NCI-H2029 (cell line): ENCODE results near the gene CAMK2D.

Source experiments
- DNase-seq: peaks from one replicate; lab custom pipeline; 2025; lab: John Stamatoyannopoulos, UW

CAMK2D gene

GRCh38 chr4:113522433-113522832 lies 239.1 kb downstream of the CAMK2D start:
- no peak for DNase-seq

DNA sequence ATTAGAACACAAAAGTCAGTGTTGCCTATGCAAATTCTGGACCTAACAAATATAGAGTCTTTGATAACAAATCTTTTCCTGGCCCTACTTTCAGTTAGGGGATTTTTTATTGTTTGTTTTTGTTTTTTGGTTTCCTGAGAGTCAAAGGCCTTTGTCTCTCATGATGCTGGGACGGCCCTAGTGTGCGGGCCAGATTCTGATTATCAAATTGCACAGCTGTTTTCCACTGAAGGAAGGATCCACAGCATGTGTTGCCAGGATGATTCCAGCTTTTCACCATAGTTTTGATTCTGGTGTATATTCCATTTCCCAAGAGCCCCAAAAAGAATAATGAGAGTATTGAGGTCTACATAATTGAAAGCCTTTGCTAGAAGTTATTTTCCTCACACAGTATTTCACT lies 248.2 kb downstream of the CAMK2D start:
- DNase-seq, result no peak

- no peak for DNase-seq
Observed at GRCh38 chr4:113512880-113513279, 248.7 kb downstream of the CAMK2D start.

GRCh38 chr4:113511944-113512343 lies 249.6 kb downstream of the CAMK2D start:
- DNase-seq, result no peak

DNA sequence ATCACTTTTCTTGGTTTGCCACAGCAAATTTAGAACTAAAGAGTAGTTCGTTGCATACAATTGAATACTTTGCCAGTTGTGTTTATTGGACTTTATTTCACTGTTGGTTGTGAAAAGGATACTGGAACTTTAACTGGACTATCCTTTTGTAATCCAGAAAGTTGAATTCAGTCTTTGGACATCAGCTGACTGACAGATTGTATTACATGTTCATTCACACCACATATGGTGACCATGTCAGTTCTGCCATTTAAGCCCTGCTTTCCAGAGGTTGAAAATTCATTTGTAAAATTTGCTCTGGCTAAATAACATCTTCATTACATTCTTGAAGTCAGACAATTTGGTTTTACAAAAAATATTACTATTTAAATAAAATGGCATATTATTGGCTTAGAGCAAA lies 251.7 kb downstream of the CAMK2D start:
- DNase-seq, result no peak

DNA sequence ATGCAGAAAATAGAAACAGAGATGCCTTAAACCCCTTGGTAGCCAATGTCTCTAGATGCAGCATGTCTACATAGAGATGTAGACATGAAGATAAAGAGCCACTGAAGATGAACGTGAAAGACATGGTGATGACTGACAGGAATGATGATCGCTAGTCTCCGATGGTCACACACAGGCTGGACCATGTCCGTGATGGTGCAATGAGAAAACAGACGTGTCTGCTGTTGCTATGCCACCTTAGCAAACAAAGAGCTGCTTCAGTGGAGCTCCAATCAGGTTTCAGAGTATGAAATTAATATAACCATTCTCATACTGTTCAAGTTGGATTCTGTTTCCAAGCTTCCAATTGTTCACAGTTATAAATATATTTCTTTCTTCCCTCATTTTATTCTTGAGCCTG lies 256.5 kb downstream of the CAMK2D start:
- DNase-seq, result no peak

DNA sequence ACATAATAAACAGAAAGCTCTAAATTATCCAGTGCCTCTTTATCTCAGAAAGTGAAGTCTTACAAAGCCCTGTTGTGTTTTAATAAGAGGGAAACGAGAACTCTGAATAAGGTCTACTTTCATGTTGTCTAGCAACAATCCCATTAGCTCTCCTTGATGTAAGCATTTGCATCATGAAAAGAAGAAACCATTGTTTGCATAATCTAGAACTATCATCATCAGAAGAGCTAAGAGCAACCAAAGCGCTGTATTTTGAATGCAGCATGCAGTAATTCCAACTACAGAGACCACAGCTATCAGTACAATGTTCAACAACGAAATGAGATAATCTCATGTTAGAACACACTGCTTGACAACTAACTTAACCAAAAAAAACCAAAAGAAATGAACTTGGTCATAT lies 257.1 kb downstream of the CAMK2D start:
- DNase-seq, result no peak

GRCh38 chr4:113503691-113504090 lies 257.8 kb downstream of the CAMK2D start:
- DNase-seq, result no peak

DNA sequence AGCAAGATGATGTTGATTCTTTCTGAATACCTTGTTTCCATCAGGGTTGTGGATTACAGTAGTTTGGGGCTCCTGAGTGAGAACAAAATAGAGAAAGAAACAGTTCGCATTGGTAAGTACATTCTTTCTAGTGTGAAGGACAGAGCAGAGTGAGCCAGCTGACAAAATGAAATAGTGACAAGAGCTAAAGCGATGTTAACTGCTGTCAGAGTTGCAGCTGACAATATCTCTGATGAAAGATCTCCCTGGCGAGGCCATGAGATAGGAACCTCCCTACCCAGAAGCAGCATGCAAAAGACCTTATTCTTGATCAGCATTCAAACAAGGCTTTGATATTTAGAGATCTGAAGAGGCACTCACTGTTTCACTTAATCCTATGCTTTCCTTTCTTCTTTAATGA lies 258.6 kb downstream of the CAMK2D start:
- no peak for DNase-seq

GRCh38 chr4:113502476-113502875 lies 259.1 kb downstream of the CAMK2D start:
- DNase-seq, result no peak

DNA sequence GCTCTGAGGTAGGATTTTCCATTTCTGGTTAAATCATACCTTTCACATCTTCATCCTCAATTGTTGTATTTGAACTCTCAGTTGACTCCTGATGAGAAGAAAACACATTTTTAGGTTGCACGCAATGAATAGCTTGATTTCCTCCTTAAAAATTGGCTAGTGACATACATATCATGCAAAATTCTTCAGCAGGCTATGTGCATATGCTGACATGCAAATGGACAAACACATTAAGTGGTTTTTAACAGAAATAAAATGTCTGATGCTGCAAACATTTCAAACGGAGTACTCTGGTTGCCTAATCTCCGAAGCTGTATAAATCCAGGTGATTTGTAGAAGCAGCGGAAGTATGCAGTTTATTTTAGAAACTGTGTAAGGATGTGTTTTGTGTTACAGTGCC lies 261.1 kb downstream of the CAMK2D start:
- DNase-seq, result no peak

DNA sequence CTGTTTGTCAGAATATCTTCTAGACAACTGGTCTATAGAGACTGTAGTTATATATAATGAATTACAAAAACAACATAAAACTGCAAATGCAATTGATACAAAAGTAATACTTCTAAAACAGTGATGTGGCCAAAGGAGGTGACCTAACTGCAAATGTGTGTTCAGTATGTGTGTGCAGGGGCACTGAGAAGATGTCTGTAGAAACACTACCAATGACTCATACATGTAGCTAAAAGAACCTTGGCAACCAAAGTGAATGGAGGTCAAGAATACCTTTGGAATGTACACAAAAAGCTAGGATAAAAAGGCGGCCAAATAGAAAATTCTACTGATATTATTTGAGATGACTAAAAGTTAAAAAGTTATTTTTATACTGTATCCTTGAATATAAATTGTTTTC lies 261.8 kb downstream of the CAMK2D start:
- no peak for DNase-seq

GRCh38 chr4:113499166-113499565 lies 262.4 kb downstream of the CAMK2D start:
- no peak for DNase-seq

DNA sequence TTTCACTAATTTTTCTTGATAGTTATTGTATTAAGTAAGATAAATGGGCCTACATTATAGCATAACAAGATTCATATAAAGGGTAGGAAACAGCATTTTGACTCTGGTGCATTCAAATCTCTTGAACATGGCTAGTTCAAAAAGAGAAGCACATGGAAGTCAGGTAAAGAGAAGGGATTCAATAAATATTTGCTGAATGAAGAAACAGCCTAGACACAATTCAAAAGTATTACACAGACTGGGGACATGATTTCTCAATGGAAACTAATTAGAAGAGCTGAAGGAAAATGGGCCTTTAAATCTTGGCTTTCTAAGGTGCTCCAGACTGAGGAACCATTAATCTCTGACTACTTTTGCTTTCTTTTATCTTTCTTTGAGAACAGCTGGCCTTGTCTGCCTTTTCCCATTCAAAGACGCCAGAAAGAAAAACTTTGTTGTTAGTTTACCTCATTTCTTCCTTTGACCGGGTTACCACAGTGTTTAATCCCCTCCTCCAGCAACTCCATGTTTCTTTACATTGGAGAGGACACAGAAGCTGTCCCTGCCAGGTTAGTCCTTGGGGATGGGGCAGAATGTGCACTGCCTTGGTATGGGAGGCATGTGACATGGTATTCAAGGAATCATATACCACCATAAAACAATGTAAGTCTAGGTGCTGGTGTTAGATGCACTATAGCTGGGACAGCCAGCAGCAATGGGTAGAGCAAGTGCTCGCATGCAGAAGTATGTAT lies 264.2 kb downstream of the CAMK2D start:
- DNase-seq, result no peak

DNA sequence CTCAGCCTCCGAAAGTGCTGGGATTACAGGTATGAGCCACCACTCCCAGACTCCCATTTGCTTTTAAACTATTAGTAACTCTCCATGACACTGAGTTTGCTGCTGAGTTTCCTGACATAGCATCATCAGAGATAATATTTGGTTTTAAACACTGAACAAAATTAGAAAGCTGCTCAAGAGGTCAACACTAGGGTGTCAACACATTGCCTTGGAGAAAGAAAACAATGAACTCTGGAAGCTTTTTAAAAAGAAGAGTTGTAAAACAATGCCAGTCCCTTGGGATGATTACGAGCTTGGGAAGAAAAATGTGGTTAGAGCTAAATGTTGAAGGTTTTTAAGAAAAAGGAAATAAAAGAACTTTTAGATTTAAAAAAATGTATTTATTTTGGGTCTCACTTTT lies 264.8 kb downstream of the CAMK2D start:
- no peak for DNase-seq

GRCh38 chr4:113495790-113496189 lies 265.7 kb downstream of the CAMK2D start:
- no peak for DNase-seq

- no peak for DNase-seq
Observed at GRCh38 chr4:113483131-113483530, 278.4 kb downstream of the CAMK2D start.

GRCh38 chr4:113482325-113482724 lies 279.2 kb downstream of the CAMK2D start:
- DNase-seq, result no peak

DNA sequence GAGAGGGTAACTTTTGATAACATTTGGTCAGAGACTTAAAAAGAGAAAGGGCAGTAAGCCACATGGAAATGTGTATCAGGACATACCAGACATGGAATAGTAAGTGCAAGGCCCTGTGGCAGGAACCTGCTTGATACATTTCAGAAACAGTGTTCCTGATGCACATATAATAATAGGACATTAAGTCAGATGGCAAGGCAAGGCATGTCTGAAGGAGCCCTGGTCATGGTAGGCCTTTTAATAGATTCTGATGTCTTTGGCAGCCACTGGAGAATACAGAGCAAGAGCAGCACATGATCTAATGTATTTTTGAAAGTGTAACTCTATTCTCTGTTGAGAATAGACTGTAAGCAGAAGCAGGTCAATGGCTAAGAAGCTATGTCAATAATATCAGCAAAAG lies 279.7 kb downstream of the CAMK2D start:
- no peak for DNase-seq

DNA sequence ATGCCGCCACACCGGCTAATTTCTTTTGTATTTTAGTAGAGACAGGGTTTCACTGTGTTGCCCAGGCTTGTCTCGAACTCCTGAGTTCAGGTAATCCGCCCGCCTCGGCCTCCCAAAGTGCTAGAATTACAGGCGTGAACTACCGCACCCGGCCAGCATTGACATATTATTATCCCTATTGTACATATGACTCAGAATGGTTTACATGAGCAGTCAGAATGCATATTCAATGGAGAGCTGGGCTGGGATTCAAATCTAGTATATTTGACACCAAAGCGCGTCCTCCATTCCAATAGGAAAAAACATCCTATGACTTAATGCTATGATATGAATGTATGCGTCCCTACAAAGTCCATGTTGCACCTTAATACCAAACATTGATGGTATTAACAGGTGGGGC lies 281.4 kb downstream of the CAMK2D start:
- DNase-seq, result no peak

DNA sequence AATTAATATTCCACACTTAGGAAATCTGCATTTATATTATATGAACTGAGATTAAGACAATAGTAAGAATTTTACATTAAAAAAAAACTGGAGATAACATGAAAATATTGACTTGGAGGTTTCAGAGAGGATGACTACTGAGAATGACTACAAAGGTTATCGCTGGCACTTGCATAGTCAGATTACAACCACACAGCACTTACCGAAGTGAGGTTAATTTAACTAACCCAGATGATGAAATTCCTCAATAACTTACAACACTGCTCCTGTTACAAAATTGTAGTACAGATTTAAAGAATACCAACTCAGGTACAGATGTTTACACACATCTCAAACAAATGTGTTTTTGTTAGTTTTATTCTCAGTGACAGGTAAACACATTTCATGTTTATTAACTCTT lies 283.5 kb downstream of the CAMK2D start:
- DNase-seq, result no peak

DNA sequence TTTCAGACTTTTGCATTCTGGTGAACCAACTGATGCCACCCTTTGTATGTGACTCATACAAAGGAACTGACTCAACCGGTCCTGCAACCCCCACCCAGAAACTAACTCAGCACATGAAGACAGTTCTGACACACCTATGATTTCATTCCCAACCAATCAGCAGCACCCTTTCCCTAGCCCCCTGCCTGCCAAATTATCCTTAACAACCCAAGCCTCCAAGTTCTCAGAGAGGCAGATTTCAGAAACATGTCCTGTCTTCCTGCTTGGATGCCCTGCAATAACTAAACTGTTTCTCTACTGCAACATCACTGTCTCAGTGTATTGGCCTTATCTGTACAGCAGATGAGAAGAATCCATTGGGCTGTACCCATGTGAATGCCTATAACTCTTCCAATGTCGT lies 284.7 kb downstream of the CAMK2D start:
- DNase-seq, result no peak

DNA sequence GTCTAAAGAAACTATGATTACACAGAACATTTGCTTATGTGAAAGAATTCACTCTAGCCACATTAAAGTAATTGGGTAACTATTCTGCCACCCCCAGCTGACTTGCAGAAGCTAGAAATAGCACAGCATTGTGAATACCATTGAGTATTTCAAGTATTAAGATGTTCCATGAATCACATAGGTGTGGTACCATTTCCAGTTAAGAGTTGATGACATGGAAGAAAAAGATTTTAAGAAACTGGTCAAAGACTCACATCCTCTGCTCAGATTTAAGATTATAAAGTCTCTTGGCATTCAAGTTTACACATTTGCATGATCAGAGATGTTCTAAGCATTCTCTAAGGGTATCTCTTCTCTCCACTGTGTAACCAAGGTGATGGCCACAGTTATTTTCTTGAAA lies 287.5 kb downstream of the CAMK2D start:
- DNase-seq, result no peak

- no peak for DNase-seq
Observed at GRCh38 chr4:113472864-113473263, 288.7 kb downstream of the CAMK2D start.
